Endothelial cell of hepatic sinusoid (primary cell): ENCODE measurements around the gene CAPN11.

Experiments used
- in situ Hi-C: cut with HindIII; loops from 2 replicates; pipeline ENCODE4 v1.10.0; 2017; ENCODE audit warnings: low sequenced_read_pairs

CAPN11 gene

DNA sequence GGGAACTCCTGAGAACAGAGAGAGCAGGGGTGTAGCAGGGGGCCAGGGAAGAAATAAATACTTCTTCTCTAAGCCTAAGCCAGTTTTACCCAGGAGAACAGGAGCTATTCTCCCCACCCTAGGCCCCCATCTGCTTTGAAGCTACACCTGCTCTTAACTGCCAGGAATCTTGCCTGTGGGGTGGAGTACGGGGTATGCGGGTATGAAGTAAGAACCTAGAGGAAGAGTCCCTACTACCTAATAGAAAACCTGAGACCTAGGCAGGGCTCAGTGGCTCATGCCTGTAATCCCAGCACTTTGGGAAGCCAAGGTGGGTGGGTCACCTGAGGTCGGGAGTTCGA lies 66.3 kb downstream of the CAPN11 start:
- in situ Hi-C loops = no loop called here

GRCh38 chr6:44225579-44226325 lies 67.1 kb downstream of the CAPN11 start:
- in situ Hi-C loops = no loop called here

- in situ Hi-C loops = no loop called here
Observed at GRCh38 chr6:44226368-44227147, 67.9 kb downstream of the CAPN11 start.

DNA sequence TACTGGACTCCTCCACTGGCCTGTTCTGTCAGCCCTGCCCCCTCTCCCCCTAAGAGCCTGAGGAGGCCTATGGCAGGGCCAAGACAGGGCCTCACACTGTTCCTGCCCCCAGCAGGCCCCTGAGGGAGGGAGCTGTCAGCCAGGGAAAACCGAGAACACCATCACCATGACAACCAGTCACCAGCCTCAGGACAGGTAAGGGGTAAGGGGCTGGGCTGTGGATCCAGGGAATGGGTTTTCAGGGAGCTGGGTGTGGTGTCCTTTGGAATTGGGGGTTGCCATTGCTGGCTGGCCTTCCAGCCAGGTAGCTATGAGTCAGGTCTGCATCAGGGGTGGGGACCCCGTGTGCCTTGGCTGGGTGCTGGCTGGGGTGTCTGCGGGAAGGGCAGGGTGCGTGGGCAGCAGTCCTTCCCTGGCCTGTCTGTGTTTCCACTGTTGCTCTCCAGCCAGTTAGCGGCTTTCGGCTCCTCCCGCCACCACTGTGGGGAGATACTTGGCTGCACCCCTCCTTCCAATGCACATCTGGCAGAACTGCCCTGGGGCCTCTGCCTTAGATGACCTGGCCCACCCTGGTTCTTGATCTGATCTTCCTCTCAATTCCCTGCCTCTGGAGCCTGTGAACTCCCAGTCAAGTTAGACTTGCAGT lies 68.7 kb downstream of the CAPN11 start:
- in situ Hi-C loops = no loop called here

DNA sequence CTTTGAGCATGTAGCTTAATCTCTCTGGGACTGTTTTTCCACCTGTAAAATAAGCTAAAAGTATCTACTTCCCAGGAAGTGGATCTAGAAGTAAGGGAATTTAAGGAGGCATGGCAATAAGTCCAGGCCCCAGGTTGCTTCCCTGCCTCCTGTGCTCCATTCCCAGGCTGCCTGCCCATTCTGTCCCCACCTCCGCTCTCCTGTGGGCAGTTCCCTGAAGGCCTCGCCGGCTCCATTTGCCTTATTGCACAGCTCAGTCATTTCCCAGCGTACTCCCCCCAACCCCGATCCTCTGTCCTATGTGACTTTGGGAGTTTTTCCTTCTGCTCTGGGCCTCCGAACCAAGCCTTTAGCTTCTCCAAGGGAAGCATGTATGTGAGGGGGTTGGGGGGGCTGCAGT lies 69.4 kb downstream of the CAPN11 start:
- in situ Hi-C loops = no loop called here

GRCh38 chr6:44228433-44228832 lies 69.8 kb downstream of the CAPN11 start:
- in situ Hi-C loops = no loop called here

DNA sequence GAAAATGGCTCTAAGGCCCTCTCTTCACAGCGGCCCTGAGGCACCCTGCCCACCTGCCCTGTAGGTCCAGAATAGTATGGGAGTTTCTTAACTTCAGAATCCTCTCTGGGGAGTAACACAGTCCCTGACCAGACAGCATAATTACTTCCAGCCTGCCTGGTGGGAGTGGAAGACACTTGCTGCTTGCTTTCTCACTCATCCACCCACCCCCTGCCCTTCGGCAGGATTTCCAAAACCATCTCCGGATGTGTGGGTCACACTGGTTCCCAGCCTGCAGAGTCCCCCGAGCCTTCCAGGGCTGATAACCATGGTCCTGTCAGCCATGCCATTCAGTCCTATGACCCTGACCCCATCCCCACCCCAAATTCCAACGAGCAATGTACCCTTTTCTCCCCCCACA lies 70.2 kb downstream of the CAPN11 start:
- in situ Hi-C loops = no loop called here

DNA sequence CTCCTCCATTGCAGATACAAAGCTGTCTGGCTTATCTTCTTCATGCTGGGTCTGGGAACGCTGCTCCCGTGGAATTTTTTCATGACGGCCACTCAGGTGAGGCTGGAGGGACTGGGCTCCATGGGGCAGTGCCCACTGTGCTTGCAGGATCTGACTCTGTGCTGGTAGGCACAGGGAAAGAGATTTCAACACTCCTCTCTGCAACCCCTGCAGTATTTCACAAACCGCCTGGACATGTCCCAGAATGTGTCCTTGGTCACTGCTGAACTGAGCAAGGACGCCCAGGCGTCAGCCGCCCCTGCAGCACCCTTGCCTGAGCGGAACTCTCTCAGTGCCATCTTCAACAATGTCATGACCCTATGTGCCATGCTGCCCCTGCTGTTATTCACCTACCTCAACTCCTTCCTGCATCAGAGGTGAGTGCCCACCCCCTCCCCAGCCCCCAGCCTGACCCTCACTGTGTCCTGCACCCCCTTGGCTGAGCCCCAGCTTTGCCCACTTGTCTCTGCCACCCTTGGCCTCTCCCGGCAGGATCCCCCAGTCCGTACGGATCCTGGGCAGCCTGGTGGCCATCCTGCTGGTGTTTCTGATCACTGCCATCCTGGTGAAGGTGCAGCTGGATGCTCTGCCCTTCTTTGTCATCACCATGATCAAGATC lies 70.9 kb downstream of the CAPN11 start:
- in situ Hi-C loops = loop anchor here (5.0 to 10.0 kb wide), 3 partner anchors 45 to 122 kb away; no protein-coding TSS in a partner anchor

GRCh38 chr6:44230034-44230675 lies 71.5 kb downstream of the CAPN11 start:
- in situ Hi-C loops = loop anchor here (5.0 to 10.0 kb wide), 3 partner anchors 45 to 123 kb away; no protein-coding TSS in a partner anchor

DNA sequence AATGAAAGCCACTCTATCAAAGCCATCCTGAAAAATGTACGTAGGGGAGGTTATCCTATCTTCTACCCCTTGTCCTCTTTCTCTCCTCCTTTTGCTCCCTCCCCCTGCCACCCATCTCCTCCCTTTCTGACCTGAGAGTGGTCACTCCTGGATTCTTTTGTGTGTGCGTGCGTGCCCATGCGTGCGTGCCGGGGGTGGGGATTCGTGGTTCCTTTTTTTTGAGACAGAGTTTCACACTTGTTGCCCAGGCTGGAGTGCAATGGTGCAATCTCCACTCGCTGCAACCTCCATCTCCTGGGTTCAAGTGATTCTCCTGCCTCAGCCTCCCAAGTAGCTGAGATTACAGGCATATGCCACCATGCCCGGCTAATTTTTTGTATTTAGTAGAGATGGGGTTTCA lies 72.8 kb downstream of the CAPN11 start:
- in situ Hi-C loops = loop anchor here (5.0 to 10.0 kb wide), 3 partner anchors 47 to 124 kb away; no protein-coding TSS in a partner anchor

- in situ Hi-C loops = loop anchor here (5.0 to 10.0 kb wide), 3 partner anchors 48 to 126 kb away; no protein-coding TSS in a partner anchor
Observed at GRCh38 chr6:44232676-44233566, 74.3 kb downstream of the CAPN11 start.

- in situ Hi-C loops = loop anchor here (5.0 to 10.0 kb wide), 3 partner anchors 49 to 126 kb away; no protein-coding TSS in a partner anchor
Observed at GRCh38 chr6:44233567-44234100, 75.0 kb downstream of the CAPN11 start.
